Uterus (tissue), 4 donors: ENCODE data around the gene GATD1. TPM values are rescaled to one million over a fixed set of nuclear protein-coding genes. Genes with fewer than 3 reads are reported as not detected.

Experiments
- DNase-seq, 2 donors: peaks; one replicate each; pipeline ENCODE4 v3.0.0-alpha.2; 2019 to 2020
- H3K27ac ChIP-seq, 2 donors: fragments of 200-600 bp; sonication (generic); 1 replicate in 1 of 2; 2 replicates in 1 of 2; pipeline ENCODE4 v1.5.1; 2016 to 2018
- H3K27me3 ChIP-seq, 2 donors: fragments of 200-600 bp; sonication (generic); one replicate each; pipeline ENCODE4 v1.5.1; 2018 to 2019; ENCODE audit warnings: control low read depth in 1 of 2
- H3K36me3 ChIP-seq, 2 donors: fragments of 200-600 bp; sonication (generic); one replicate each; pipeline ENCODE4 v1.5.1; 2019; ENCODE audit warnings: control low read depth in 1 of 2
- H3K4me1 ChIP-seq, 2 donors: fragments of 200-600 bp; sonication (generic); one replicate each; pipeline ENCODE4 v1.5.1; 2018 to 2019; ENCODE audit warnings: control low read depth in 1 of 2
- H3K4me3 ChIP-seq, 2 donors: fragments of 200-600 bp; sonication (generic); 1 replicate in 1 of 2; 2 replicates in 1 of 2; pipeline ENCODE4 v1.5.1; 2018 to 2019; ENCODE audit warnings: mild to moderate bottlenecking in 1 of 2
- H3K9me3 ChIP-seq, 2 donors: fragments of 200-600 bp; sonication (generic); one replicate each; pipeline ENCODE4 v1.5.1; 2019; ENCODE audit warnings: control low read depth in 1 of 2
- CTCF ChIP-seq, 4 experiments: fragments of 200-600 bp in 2 of 4; fragments of 450-650 bp in 2 of 4; sonication (generic) in 2 of 4; IDR thresholded peaks; one replicate each; pipeline ENCODE4 v1.5.1; 2016 to 2019; ENCODE audit warnings: antibody characterized with exemption in 4 of 4, mild to moderate bottlenecking in 2 of 4, moderate library complexity in 1 of 4
- POLR2A ChIP-seq, 2 donors: fragments of 450-650 bp; IDR thresholded peaks; one replicate each; pipeline ENCODE4 v1.6.1; 2016; ENCODE audit warnings: antibody characterized with exemption in 2 of 2, mild to moderate bottlenecking in 1 of 2, moderate library complexity in 1 of 2
- intact Hi-C: fragments of 100-400 bp; cut with DNase I; formaldehyde crosslinking; loops from one replicate; pipeline ENCODE4 v1.15.1; 2023; ENCODE audit warnings: low total_unique reads
- total RNA-seq, 4 donors: library from RNA; depleted of rRNA in 3 of 4; stranded (reverse); fragments of >200 nt in 3 of 4; gene quantifications; one replicate each; pipeline versions ENCODE4 v1.1.0 to v1.2.4, GENCODE V29; 2014 to 2023
- donor health status: DM: yes; HTN: yes; CAD: no.

GATD1 gene
- total RNA-seq, 4 donors from 2014 or later: 11.8 to 81.1 (median 29.3) TPM

- DNase-seq: no peak
- TF ChIP-seq CTCF (IDR thresholded peaks at IDR 0.05) (no peak), POLR2A (IDR thresholded peaks at IDR 0.05) (no peak)
- H3K36me3 ChIP-seq: no peaks in the 10 kb centered on the region
- H3K4me3 ChIP-seq: peak overlapping the region; percentile 46 to 99
- intact Hi-C loops: no loop called here
- H3K9me3 ChIP-seq: no peaks in the 10 kb centered on the region
- peaks cover 0 to 21% of the 10 kb centered on the region in 2 donors for H3K4me1 ChIP-seq
- peaks cover 0 to under 1% of the 10 kb centered on the region in 2 donors for H3K27me3 ChIP-seq
- H3K27ac ChIP-seq: peak overlapping the region; percentile 85 to 98
These were observed 43.6 kb upstream of the GATD1 start for GRCh38 chr11:820655-821511.

GRCh38 chr11:819943-820649 lies 42.8 kb upstream of the GATD1 start:
- no peaks in the 10 kb centered on the region for H3K9me3 ChIP-seq
- intact Hi-C loops: no loop called here

GRCh38 chr11:819129-819931 lies 42.0 kb upstream of the GATD1 start:
- peak; percentile 90 to 92 for DNase-seq
- peak overlapping the region; percentile 85 to 98 for H3K27ac ChIP-seq
- intact Hi-C loops: no loop called here
- no peaks in the 10 kb centered on the region for H3K9me3 ChIP-seq
- TF ChIP-seq CTCF (IDR thresholded peaks at IDR 0.05) (peak in 3 of 4 experiments; percentile 17 to 29 (median 27)), POLR2A (IDR thresholded peaks at IDR 0.05) (peak; percentile 65 to 87)
- H3K36me3 ChIP-seq: no peaks in the 10 kb centered on the region
- H3K4me3 ChIP-seq: peak overlapping the region; percentile 46 to 99
- H3K4me1 ChIP-seq: peaks cover 0 to 21% of the 10 kb centered on the region in 2 donors
- H3K27me3 ChIP-seq: no peaks in the 10 kb centered on the region

More at GRCh38 chr11:819943-820649, 42.8 kb upstream of the GATD1 start:
- Histone ChIP-seq H3K4me3 (peak overlapping the region; percentile 46 to 99), H3K4me1 (peaks cover 0 to 21% of the 10 kb centered on the region in 2 donors), H3K36me3 (no peaks in the 10 kb centered on the region), H3K27ac (peak overlapping the region; percentile 85 to 98), H3K27me3 (no peaks in the 10 kb centered on the region)
- peak; percentile 76 to 86 for DNase-seq
- peak in 1 of 2 donors; percentile 32 for TF ChIP-seq POLR2A (IDR thresholded peaks at IDR 0.05)
- no peak for TF ChIP-seq CTCF (IDR thresholded peaks at IDR 0.05)

DNA sequence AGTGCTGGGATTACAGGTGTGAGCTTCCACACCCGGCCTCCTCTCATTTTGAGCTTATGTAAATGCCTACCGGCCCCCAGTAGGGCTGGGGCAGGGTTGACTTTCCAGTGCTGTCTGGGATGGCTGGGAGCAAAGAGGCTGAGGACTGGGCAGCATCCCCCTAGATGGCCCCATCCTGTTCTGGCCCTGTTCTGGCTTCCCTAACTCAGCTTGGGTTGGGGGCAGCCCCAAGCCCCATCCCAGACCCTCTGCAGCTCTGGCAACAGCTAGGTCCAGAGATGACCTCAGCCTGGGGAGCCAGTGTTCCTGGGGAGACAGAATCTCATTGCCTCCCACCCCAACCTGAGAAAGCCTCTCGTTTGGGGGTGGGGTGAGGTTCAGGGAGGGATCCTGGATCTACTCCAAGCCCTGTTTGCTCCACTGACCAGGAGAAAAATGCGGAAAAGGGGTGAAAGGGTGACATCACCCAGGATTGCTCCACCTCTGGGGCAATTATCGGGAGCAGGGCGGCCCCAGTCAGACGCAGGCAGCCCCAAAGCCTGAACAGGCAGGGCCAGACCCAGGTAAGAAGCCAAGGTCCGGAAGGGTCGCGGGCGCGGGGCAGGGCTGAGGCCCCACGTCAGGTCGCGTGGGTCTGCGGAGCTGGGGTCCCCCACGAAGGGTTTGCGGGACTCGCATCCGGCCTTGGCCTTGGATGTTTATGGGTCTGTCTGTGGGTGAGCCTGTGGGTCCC lies 41.3 kb upstream of the GATD1 start, which contains the start of gene PNPLA2:
Gene PNPLA2, plus strand, starts transcription at position 519 of the 733 bp plus-strand sequence. CDS start 805 bp downstream, outside the sequence.
- peak within 1 kb of the TSS; percentile 85 to 98 for H3K27ac ChIP-seq
- H3K36me3 ChIP-seq: no peaks in the 10 kb centered on the region
- H3K9me3 ChIP-seq: no peaks in the 10 kb centered on the region
- H3K4me1 ChIP-seq: peaks cover 0 to 21% of the 10 kb centered on the region in 2 donors
- no peak for TF ChIP-seq POLR2A (IDR thresholded peaks at IDR 0.05)
- TF ChIP-seq CTCF (IDR thresholded peaks at IDR 0.05): no peak
- intact Hi-C loops: no loop called here
- H3K27me3 ChIP-seq: no peaks in the 10 kb centered on the region
- peak within 1 kb of the TSS; percentile 46 to 99 for H3K4me3 ChIP-seq
- DNase-seq: peak; percentile 61 to 68
